OCI-LY3 (cell line): Measurements from ENCODE around the gene C2.

Experiments used
- EZH2phosphoT487 ChIP-seq: fragments of 200-600 bp; shearing (Covaris generic); IDR thresholded peaks from 2 replicates; pipeline ENCODE4 v1.6.1; 2018; ENCODE audit warnings: antibody characterized with exemption, mixed run types, low read depth
- TF ChIP-seq, protein P1 (sequence below): fragments of 200-600, 300-600 bp; sonication (generic); IDR thresholded peaks from 2 replicates; pipeline ENCODE4 v1.5.1; 2014; ENCODE audit warnings: antibody characterized with exemption, low read length, low read depth

DNA sequence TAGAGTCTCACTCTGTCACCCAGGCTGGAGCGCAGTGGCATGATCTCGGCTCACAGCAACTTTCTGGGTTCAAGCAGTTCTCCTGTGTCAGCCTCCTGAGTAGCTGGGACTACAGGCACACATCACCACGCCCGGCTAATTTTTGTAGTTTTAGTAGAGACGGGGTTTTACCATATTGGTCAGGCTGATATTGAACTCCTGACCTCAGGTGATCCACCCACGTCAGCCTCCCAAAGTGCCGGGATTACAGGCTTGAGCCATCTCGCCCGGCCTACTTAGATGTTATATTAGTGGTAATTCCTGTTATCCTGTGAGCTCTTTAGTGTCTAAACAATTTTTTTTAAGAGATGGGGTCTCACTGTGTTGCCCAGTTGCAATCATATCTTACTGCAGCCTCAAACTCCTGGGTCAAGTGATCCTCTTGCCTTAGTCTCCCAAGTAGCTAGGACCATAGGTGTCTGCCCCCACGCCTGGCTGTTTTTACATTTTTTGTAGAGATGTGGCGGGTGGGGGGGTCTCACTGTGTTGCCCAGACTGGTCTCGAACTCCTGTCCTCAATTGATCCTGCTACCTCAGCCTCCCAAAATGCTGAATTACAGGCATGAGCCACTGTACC, 50.4 kb downstream of the C2 start:
- TF ChIP-seq, protein P1, sequence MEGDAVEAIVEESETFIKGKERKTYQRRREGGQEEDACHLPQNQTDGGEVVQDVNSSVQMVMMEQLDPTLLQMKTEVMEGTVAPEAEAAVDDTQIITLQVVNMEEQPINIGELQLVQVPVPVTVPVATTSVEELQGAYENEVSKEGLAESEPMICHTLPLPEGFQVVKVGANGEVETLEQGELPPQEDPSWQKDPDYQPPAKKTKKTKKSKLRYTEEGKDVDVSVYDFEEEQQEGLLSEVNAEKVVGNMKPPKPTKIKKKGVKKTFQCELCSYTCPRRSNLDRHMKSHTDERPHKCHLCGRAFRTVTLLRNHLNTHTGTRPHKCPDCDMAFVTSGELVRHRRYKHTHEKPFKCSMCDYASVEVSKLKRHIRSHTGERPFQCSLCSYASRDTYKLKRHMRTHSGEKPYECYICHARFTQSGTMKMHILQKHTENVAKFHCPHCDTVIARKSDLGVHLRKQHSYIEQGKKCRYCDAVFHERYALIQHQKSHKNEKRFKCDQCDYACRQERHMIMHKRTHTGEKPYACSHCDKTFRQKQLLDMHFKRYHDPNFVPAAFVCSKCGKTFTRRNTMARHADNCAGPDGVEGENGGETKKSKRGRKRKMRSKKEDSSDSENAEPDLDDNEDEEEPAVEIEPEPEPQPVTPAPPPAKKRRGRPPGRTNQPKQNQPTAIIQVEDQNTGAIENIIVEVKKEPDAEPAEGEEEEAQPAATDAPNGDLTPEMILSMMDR: no peak
- TF ChIP-seq EZH2phosphoT487: no peak
